ENCODE measurements around the gene RPP40. TPM values are rescaled to one million over a fixed set of nuclear protein-coding genes. Genes with fewer than 3 reads are reported as not detected.

RPP40 gene
- total and polyA plus RNA-seq, 9 of the 15 experiments (the other 6 are each of a cell fraction or from before 2014, with no cell fraction given): 22.6 to 114 (median 39.0) TPM

DNA sequence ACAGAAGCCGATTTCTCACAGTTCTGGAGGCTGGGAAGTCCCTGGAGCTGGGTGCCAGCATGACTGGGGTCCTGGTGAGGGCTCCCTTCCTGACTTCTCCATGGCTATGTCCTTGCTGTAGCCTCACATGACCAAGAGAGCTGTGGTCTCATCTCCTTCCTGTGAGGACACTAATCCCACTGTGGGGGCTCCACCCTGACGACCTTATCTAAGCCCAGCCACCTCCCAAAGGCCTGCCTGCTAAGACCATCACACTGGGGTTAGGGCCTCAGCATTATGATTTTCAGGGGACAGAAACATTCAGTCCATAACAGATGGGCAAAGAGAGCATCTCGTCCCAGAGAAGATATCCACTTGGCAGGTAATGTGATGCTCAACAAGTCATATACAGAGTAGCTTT lies 16.8 kb downstream of the RPP40 start:
- no peaks in the 10 kb centered on the region for H3K27me3 ChIP-seq (ENCODE audit: control insufficient read depth in 2 of 2, insufficient read depth in 2 of 2, low read length in 2 of 2)
- peaks cover 13 to 39% of the 10 kb centered on the region in 2 experiments; a peak in 4 of 5 replicates for H3K4me1 ChIP-seq (replicated peaks in 1 of 2; ENCODE audit: control insufficient read depth in 2 of 2, insufficient read depth in 2 of 2, low read length in 2 of 2)
- intact Hi-C loops (cut with micrococcal nuclease) (no loop called here), in situ Hi-C loops (cut with MboI) (no loop called here)
- peak overlapping the region; percentile 57 for H3K4me2 ChIP-seq (ENCODE audit: insufficient read depth, low read length)
- TF ChIP-seq, protein P1, sequence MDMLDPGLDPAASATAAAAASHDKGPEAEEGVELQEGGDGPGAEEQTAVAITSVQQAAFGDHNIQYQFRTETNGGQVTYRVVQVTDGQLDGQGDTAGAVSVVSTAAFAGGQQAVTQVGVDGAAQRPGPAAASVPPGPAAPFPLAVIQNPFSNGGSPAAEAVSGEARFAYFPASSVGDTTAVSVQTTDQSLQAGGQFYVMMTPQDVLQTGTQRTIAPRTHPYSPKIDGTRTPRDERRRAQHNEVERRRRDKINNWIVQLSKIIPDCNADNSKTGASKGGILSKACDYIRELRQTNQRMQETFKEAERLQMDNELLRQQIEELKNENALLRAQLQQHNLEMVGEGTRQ (CRISPR knock-in tag; IDR thresholded peaks at IDR 0.05): 0 out of 2 replicates have a peak, but pooled peaks have one; percentile 19
- TF ChIP-seq NCOR1 (IDR thresholded peaks at IDR 0.05) (peak; percentile 26; the same call in 1 of the 2 replicates), CBFA2T3 (IDR thresholded peaks at IDR 0.05) (peak; percentile 55), ZBTB7A (IDR thresholded peaks at IDR 0.05; ENCODE audit: borderline replicate concordance, control insufficient read depth, low read depth, low read length) (peak; percentile 47; the same call in 1 of the 2 replicates), ZNF324 (CRISPR knock-in tag; IDR thresholded peaks at IDR 0.05) (no peak), TCF3 (CRISPR knock-in tag; IDR thresholded peaks at IDR 0.05) (peak; percentile 61), GATAD2B (IDR thresholded peaks at IDR 0.05; ENCODE audit: borderline replicate concordance) (0 out of 2 replicates have a peak, but pooled peaks have one; percentile 24), ZNF583 (CRISPR knock-in tag; IDR thresholded peaks at IDR 0.05) (no peak)
- TF ChIP-seq, protein P2, sequence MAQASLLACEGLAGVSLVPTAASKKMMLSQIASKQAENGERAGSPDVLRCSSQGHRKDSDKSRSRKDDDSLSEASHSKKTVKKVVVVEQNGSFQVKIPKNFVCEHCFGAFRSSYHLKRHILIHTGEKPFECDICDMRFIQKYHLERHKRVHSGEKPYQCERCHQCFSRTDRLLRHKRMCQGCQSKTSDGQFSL (CRISPR knock-in tag; IDR thresholded peaks at IDR 0.05): 0 out of 2 replicates have a peak, but pooled peaks have one; percentile 7
- TF ChIP-seq, protein P2 (tag; IDR thresholded peaks at IDR 0.05): no peak
- ChIA-PET POLR2A (interaction anchor here (1.2 to 1.7 kb wide), 3 partner anchors 10 to 63 kb away, joined by 3 to 5 read pairs (median 4); no protein-coding TSS in a partner anchor), CTCF (ENCODE audit: low intra/inter-chr PET ratio) (no interaction called here)
- H3K79me2 ChIP-seq (ENCODE audit: control insufficient read depth, insufficient read depth, low read length): no peaks in the 10 kb centered on the region
- no peak overlapping the region for H3K4me3 ChIP-seq
- peak overlapping the region; percentile 43; the same call in 1 of the 2 replicates for H2AFZ ChIP-seq (ENCODE audit: low read depth, low read length)
- ATAC-seq (peak; percentile 41), DNase-seq (ENCODE audit: extremely low read depth in 1 of 4, low spot score in 3 of 4) (peak in 2 of 4 experiments; percentile 58 to 68), FAIRE-seq (peak; percentile 58)
- no peaks in the 10 kb centered on the region; the same call in 2 of the 3 replicates for H3K36me3 ChIP-seq (ENCODE audit: control insufficient read depth, insufficient read depth, low read length)
- BruUV-seq (replicated peaks): no TSS peak
- WGBS (ENCODE audit: insufficient coverage, low coverage, missing lambda C conversion rate): 10% methylated on average over 3 of the region's 3 CpGs
- no peaks in the 10 kb centered on the region for H3K9me3 ChIP-seq (replicated peaks; ENCODE audit: control insufficient read depth, insufficient read depth, low read depth, low read length)
- peak overlapping the region; percentile 51; the same call in 2 of the 3 replicates for H3K27ac ChIP-seq (ENCODE audit: extremely low read depth, low read depth, low read length)
- no peaks in the 10 kb centered on the region for H3K9me1 ChIP-seq (ENCODE audit: control insufficient read depth, insufficient read depth, low read length)
- H3K9ac ChIP-seq (ENCODE audit: insufficient read depth in 1 of 2, low read depth in 2 of 2, low read length in 2 of 2): peak overlapping the region in 1 of 2 experiments; percentile 53; a peak in 2 of 4 replicates
- H4K20me1 ChIP-seq (replicated peaks; ENCODE audit: control insufficient read depth, insufficient read depth, low read length): no peaks in the 10 kb centered on the region

All from K562 (cell line).